HEK293T (cell line): ENCODE measurements around the gene SLC25A42.

Experiments
- CTCF ChIA-PET: fragments of 350-600 bp; formaldehyde crosslinking; extraction: SDS; loops from one replicate; lab custom pipeline; 2021; ENCODE audit warnings: antibody characterized with exemption, inconsistent platforms; lab: Yijun Ruan, JAX
- POLR2A ChIA-PET: fragments of 350-600 bp; formaldehyde crosslinking; extraction: SDS; loops from one replicate; lab custom pipeline; 2020; ENCODE audit warnings: antibody characterized with exemption, inconsistent platforms; lab: Yijun Ruan, JAX
- DNase-seq: peaks from one replicate; pipeline ENCODE4 v3.0.0; 2012; ENCODE audit warnings: mixed read lengths; ENCODE audit errors: extremely low spot score
- ARNT ChIP-seq: fragments of 450-650 bp; IDR thresholded peaks from 2 replicates; pipeline ENCODE4 v1.6.1; 2017; ENCODE audit warnings: mild to moderate bottlenecking
- BHLHE40 ChIP-seq: fragments of 450-650 bp; IDR thresholded peaks from 2 replicates; pipeline ENCODE4 v1.6.1; 2016; ENCODE audit warnings: mild to moderate bottlenecking, moderate library complexity, borderline replicate concordance
- CTBP1 ChIP-seq: fragments of 450-650 bp; IDR thresholded peaks from 2 replicates; pipeline ENCODE4 v1.6.1; 2016; ENCODE audit warnings: borderline replicate concordance
- ELF4 ChIP-seq: fragments of 450-650 bp; IDR thresholded peaks from 2 replicates; pipeline ENCODE4 v1.6.1; 2017; ENCODE audit warnings: antibody characterized with exemption
- FOXA1 ChIP-seq: fragments of 450-650 bp; IDR thresholded peaks from 2 replicates; pipeline ENCODE4 v1.6.1; 2016; ENCODE audit warnings: mild to moderate bottlenecking
- FOXK2 ChIP-seq: fragments of 450-650 bp; IDR thresholded peaks from 2 replicates; pipeline ENCODE4 v1.6.1; 2016; ENCODE audit warnings: mild to moderate bottlenecking
- FOXM1 ChIP-seq: fragments of 450-650 bp; IDR thresholded peaks from 2 replicates; pipeline ENCODE4 v1.6.1; 2017; ENCODE audit warnings: mild to moderate bottlenecking, borderline replicate concordance
- HDGF ChIP-seq: fragments of 450-650 bp; IDR thresholded peaks from 2 replicates; pipeline ENCODE4 v1.6.1; 2017; ENCODE audit warnings: antibody characterized with exemption, borderline replicate concordance
- L3MBTL2 ChIP-seq: fragments of 450-650 bp; conservative IDR thresholded peaks from 2 replicates; pipeline ENCODE4 v1.6.1; 2016; ENCODE audit warnings: mild to moderate bottlenecking
- LEF1 ChIP-seq: fragments of 450-650 bp; IDR thresholded peaks from 2 replicates; pipeline ENCODE4 v1.6.1; 2017; ENCODE audit warnings: mild to moderate bottlenecking, borderline replicate concordance
- NFRKB ChIP-seq: fragments of 450-650 bp; IDR thresholded peaks from 2 replicates; pipeline ENCODE4 v1.6.1; 2016; ENCODE audit warnings: mild to moderate bottlenecking, moderate library complexity
- PKNOX1 ChIP-seq: fragments of 450-650 bp; IDR thresholded peaks from 2 replicates; pipeline ENCODE4 v1.6.1; 2016
- SP1 ChIP-seq: fragments of 450-650 bp; IDR thresholded peaks from 2 replicates; pipeline ENCODE4 v1.6.1; 2017
- SUZ12 ChIP-seq: fragments of 450-650 bp; IDR thresholded peaks from 2 replicates; pipeline ENCODE4 v1.6.1; 2016; ENCODE audit warnings: mild to moderate bottlenecking
- TARDBP ChIP-seq: fragments of 450-650 bp; IDR thresholded peaks from 2 replicates; pipeline ENCODE4 v1.6.1; 2016
- ZNF384 ChIP-seq: fragments of 450-650 bp; IDR thresholded peaks from 2 replicates; pipeline ENCODE4 v1.6.1; 2016

Gene SLC25A42

GRCh38 chr19:19050104-19050503 is 13.7 kb upstream of the SLC25A42 start:
- no peak for TF ChIP-seq SP1
- TF ChIP-seq LEF1: no peak
- TF ChIP-seq ARNT: no peak
- TF ChIP-seq ZNF384: no peak
- no peak for TF ChIP-seq CTBP1
- TF ChIP-seq L3MBTL2: no peak
- TF ChIP-seq FOXA1: no peak
- no peak for TF ChIP-seq BHLHE40
- TF ChIP-seq FOXM1: no peak
- no peak for DNase-seq
- ChIA-PET POLR2A (no interaction called here), CTCF (no interaction called here)

- POLR2A ChIA-PET: no interaction called here
These were observed 13.1 kb upstream of the SLC25A42 start for GRCh38 chr19:19050731-19051130.

GRCh38 chr19:19051478-19052213 is 12.1 kb upstream of the SLC25A42 start:
- TF ChIP-seq BHLHE40 (no peak), ARNT (no peak), FOXK2 (no peak), SUZ12 (no peak), ELF4 (no peak), LEF1 (no peak), TARDBP (no peak), SP1 (no peak), FOXM1 (no peak), FOXA1 (no peak)
- CTCF ChIA-PET: no interaction called here
- no peak for DNase-seq
- POLR2A ChIA-PET: no interaction called here

More at GRCh38 chr19:19050731-19051130, 13.1 kb upstream of the SLC25A42 start:
- DNase-seq: no peak
- no peak for TF ChIP-seq PKNOX1
- TF ChIP-seq SUZ12: no peak
- TF ChIP-seq L3MBTL2: no peak
- no peak for TF ChIP-seq ZNF384
- TF ChIP-seq TARDBP: no peak
- TF ChIP-seq HDGF: no peak
- CTCF ChIA-PET: no interaction called here

- CTCF ChIA-PET: interaction anchor here (0.8 to 1.1 kb wide), 2 partner anchors 89 to 122 kb away, joined by 3 read pairs; no protein-coding TSS in a partner anchor
- TF ChIP-seq FOXM1 (no peak), SP1 (no peak), BHLHE40 (no peak), HDGF (no peak), NFRKB (no peak), ARNT (no peak), LEF1 (no peak), ZNF384 (no peak), ELF4 (no peak), PKNOX1 (no peak), L3MBTL2 (no peak), FOXA1 (no peak), SUZ12 (no peak), FOXK2 (no peak)
- no peak for DNase-seq
- POLR2A ChIA-PET: no interaction called here
These were observed 10.9 kb upstream of the SLC25A42 start for GRCh38 chr19:19052921-19053320.

- TF ChIP-seq HDGF (no peak), L3MBTL2 (no peak)
- POLR2A ChIA-PET: no interaction called here
- peak; percentile 69 for DNase-seq
- CTCF ChIA-PET: interaction anchor here (0.8 kb wide), 1 partner anchor 9 kb away, joined by 4 read pairs; no protein-coding TSS in a partner anchor
These were observed 10.1 kb upstream of the SLC25A42 start for GRCh38 chr19:19053508-19054314.

GRCh38 chr19:19054315-19054938 is 9.4 kb upstream of the SLC25A42 start:
- DNase-seq: no peak
- CTCF ChIA-PET: interaction anchor here (0.8 kb wide), 1 partner anchor 8 kb away, joined by 4 read pairs; no protein-coding TSS in a partner anchor
- POLR2A ChIA-PET: no interaction called here
- TF ChIP-seq LEF1 (no peak), L3MBTL2 (no peak), TARDBP (no peak), HDGF (no peak), SUZ12 (no peak), SP1 (no peak), ZNF384 (no peak), FOXA1 (no peak), ARNT (no peak), BHLHE40 (no peak), FOXM1 (no peak), FOXK2 (no peak), NFRKB (no peak), PKNOX1 (no peak), ELF4 (no peak), CTBP1 (no peak)
